Psoas muscle (tissue), 8 donors: ENCODE measurements around the gene ERP44. TPM values are rescaled to one million over a fixed set of nuclear protein-coding genes. Genes with fewer than 3 reads are reported as not detected.
"Not testable (repeated sequence)": the region's sequence is repeated elsewhere in the genome, so short reads cannot be mapped to it uniquely, and the experiment has no call there.

ENCODE experiments used
- ATAC-seq, 4 donors: fragments of 200-7000 bp; cut with Tn5 transposase; one replicate each; pipeline ENCODE4 v1.9.1; 2020; ENCODE audit warnings: moderate library complexity in 3 of 4, mild to moderate bottlenecking in 2 of 4
- DNase-seq, 2 donors: peaks; one replicate each; pipeline ENCODE4 v3.0.0-alpha.2; 2020
- H3K27ac ChIP-seq: fragments of 200-600 bp; one replicate; pipeline ENCODE4 v1.8.0; 2022
- H3K27me3 ChIP-seq, 3 donors: fragments of 200-600 bp in 1 of 3; one replicate each; pipeline versions ENCODE4 v1.6.1 to v1.8.0; 2013 to 2022; ENCODE audit warnings: low read length in 2 of 3, mild to moderate bottlenecking in 2 of 3, moderate library complexity in 1 of 3; ENCODE audit not compliant: insufficient read depth in 3 of 3
- H3K36me3 ChIP-seq, 2 donors: fragments of 200-600 bp in 1 of 2; one replicate each; pipeline versions ENCODE4 v1.6.1 to v1.8.0; 2013 to 2022; ENCODE audit warnings: low read depth in 1 of 2, mild to moderate bottlenecking in 1 of 2, moderate library complexity in 1 of 2; ENCODE audit not compliant: insufficient read depth in 1 of 2
- H3K4me1 ChIP-seq: fragments of 200-600 bp; one replicate; pipeline ENCODE4 v1.8.0; 2022
- H3K4me3 ChIP-seq: fragments of 200-600 bp; one replicate; pipeline ENCODE4 v1.8.0; 2022; ENCODE audit warnings: mild to moderate bottlenecking
- H3K9me3 ChIP-seq: fragments of 200-600 bp; one replicate; pipeline ENCODE4 v1.8.0; 2022
- CTCF ChIP-seq: fragments of 200-600 bp; IDR thresholded peaks from one replicate; pipeline ENCODE4 v1.8.0; 2022; ENCODE audit warnings: antibody characterized with exemption
- WGBS, 3 donors: extraction: QIAGEN DNeasy Blood & Tissue Kit; methylation state at CpG; one replicate each; pipeline versions ENCODE4 v1.1.6 to v1.1.7; 2013; 5-methylcytosine and 5-hydroxymethylcytosine counted together
- intact Hi-C, 2 donors: fragments of 100-400 bp; cut with DNase I; formaldehyde crosslinking; loops; one replicate each; pipeline versions ENCODE4 v1.11.0 to v1.14.2; 2022
- polyA plus RNA-seq, 3 donors: library from polyadenylated mRNA; stranded (reverse); fragments of 200-250 nt; gene quantifications; one replicate each; pipeline ENCODE4 v1.2.3, GENCODE V29; 2013
- total RNA-seq, 4 donors: library from RNA; stranded (reverse); fragmentation: NEBNext Ultra II Directional in 2 of 4; extraction: Animal tissue kit (Norgen Biotek cat#: 25700) in 2 of 4; gene quantifications; one replicate each; pipeline versions ENCODE4 v1.2.1 to v1.2.4, GENCODE V29; 2021 to 2023
- donor health status: healthy with polysubstance abuse.
- donor health status: DM: no; HTN: no; CAD: no; lungs with moderate emphysema.
- donor health status: Bipolar disorder and iron deficiency.
- donor health status: healthy.
- donor health status: DM: yes; HTN: yes; CAD: no.
- donor health status: DM: no; HTN: no; CAD: no.
- donor health status: DM: no; HTN: no; CAD: no.
- donor health status: DM: yes; HTN: yes; CAD: no.

The ERP44 gene
- total and polyA plus RNA-seq, 7 donors: 7.5 to 14.3 (median 10.9) TPM

- no peaks in the 10 kb centered on the region for H3K36me3 ChIP-seq
- no peak for DNase-seq
- H3K4me1 ChIP-seq: peaks cover 59% of the 10 kb centered on the region
- peak overlapping the region; percentile 5 for H3K4me3 ChIP-seq
- no peaks in the 10 kb centered on the region for H3K27me3 ChIP-seq
- no peaks in the 10 kb centered on the region for H3K9me3 ChIP-seq
- TF ChIP-seq CTCF: no peak
- 42 to 72% (median 43%) methylated on average over 1 of the region's 1 CpG for WGBS, 3 donors
- peak; percentile 46 to 76 (median 60) for ATAC-seq
- peak overlapping the region; percentile 66 for H3K27ac ChIP-seq
- intact Hi-C loops: no loop called here
Observed at GRCh38 chr9:100084128-100084453, 14.7 kb downstream of the ERP44 start.

GRCh38 chr9:100083448-100084127 lies 15.2 kb downstream of the ERP44 start:
- Histone ChIP-seq H3K27ac (peak overlapping the region; percentile 66), H3K4me3 (peak overlapping the region; percentile 5), H3K9me3 (no peaks in the 10 kb centered on the region), H3K36me3 (no peaks in the 10 kb centered on the region), H3K27me3 (no peaks in the 10 kb centered on the region), H3K4me1 (peaks cover 58% of the 10 kb centered on the region)
- no peak for DNase-seq
- ATAC-seq: peak in 2 of 4 donors; percentile 48 to 67
- WGBS, 3 donors: 53 to 71% (median 56%) methylated on average over 5 of the region's 5 CpGs
- intact Hi-C loops: no loop called here
- no peak for TF ChIP-seq CTCF

- no peak for TF ChIP-seq CTCF
- Histone ChIP-seq H3K4me3 (no peak overlapping the region), H3K36me3 (no peaks in the 10 kb centered on the region), H3K27ac (no peak overlapping the region), H3K9me3 (no peaks in the 10 kb centered on the region), H3K4me1 (peaks cover 50% of the 10 kb centered on the region), H3K27me3 (no peaks in the 10 kb centered on the region)
- DNase-seq (no peak), ATAC-seq (no peak)
- intact Hi-C loops: no loop called here
Observed at GRCh38 chr9:100082782-100083181, 16.0 kb downstream of the ERP44 start.

- not testable (repeated sequence) for ATAC-seq
- 95 to 97% (median 97%) methylated on average over 4 of the region's 4 CpGs for WGBS, 3 donors
Observed at GRCh38 chr9:100076256-100076655, 22.5 kb downstream of the ERP44 start.

GRCh38 chr9:100074989-100075388 lies 23.8 kb downstream of the ERP44 start:
- Histone ChIP-seq H3K4me1 (peaks cover 9% of the 10 kb centered on the region), H3K9me3 (no peaks in the 10 kb centered on the region), H3K36me3 (no peaks in the 10 kb centered on the region), H3K4me3 (no peak overlapping the region), H3K27me3 (no peaks in the 10 kb centered on the region), H3K27ac (no peak overlapping the region)
- no peak for DNase-seq
- WGBS, 3 donors: 94 to 97% (median 95%) methylated on average over 6 of the region's 6 CpGs
- intact Hi-C loops: loop anchor here in 1 of 2 donors (5.0 kb wide), 1 partner anchor 38 kb away; no protein-coding TSS in a partner anchor
- TF ChIP-seq CTCF: no peak
- ATAC-seq: no peak

More at GRCh38 chr9:100076256-100076655, 22.5 kb downstream of the ERP44 start:
- H3K9me3 ChIP-seq, DNase-seq, H3K27me3 ChIP-seq, H3K4me3 ChIP-seq, H3K4me1 ChIP-seq, intact Hi-C loops, H3K27ac ChIP-seq, H3K36me3 ChIP-seq: not testable (repeated sequence)
